ENCODE data around the gene NRSN2.

NRSN2 gene

GRCh38 chr20:363319-364078, 16.6 kb downstream of the NRSN2 start:
- Histone ChIP-seq H2AFZ (ENCODE audit: low read length) (no peak overlapping the region), H3K9me2 (replicated peaks; ENCODE audit: low read depth, low read length) (no peaks in the 10 kb centered on the region), H3K4me3 (ENCODE audit: low read length, poor library complexity, severe bottlenecking) (no peak overlapping the region), H3F3A (ENCODE audit: low read depth) (no peaks in the 10 kb centered on the region), H4K20me1 (ENCODE audit: insufficient read depth, low read length, poor library complexity, severe bottlenecking) (no peaks in the 10 kb centered on the region), H3K79me2 (ENCODE audit: insufficient read depth, low read length) (no peaks in the 10 kb centered on the region), H3K9me3 (ENCODE audit: insufficient read depth, low read depth, low read length) (no peaks in the 10 kb centered on the region), H3K9ac (ENCODE audit: low read depth, low read length, poor library complexity, severe bottlenecking) (no peak overlapping the region), H3K36me3 (ENCODE audit: insufficient read depth, low read length) (no peaks in the 10 kb centered on the region), H3K4me1 (ENCODE audit: insufficient read depth, low read length, poor library complexity, severe bottlenecking) (peaks cover 14% of the 10 kb centered on the region), H3K4me2 (ENCODE audit: low read depth, low read length, poor library complexity, severe bottlenecking) (no peak overlapping the region), H3K27me3 (ENCODE audit: insufficient read depth, low read length, poor library complexity, severe bottlenecking) (no peaks in the 10 kb centered on the region)
- no peak for TF ChIP-seq EZH2phosphoT487 (IDR thresholded peaks at IDR 0.05; ENCODE audit: borderline replicate concordance)
- TF ChIP-seq CTCF (conservative IDR thresholded peaks at IDR 0.05; ENCODE audit: low read length), result no peak

DNA sequence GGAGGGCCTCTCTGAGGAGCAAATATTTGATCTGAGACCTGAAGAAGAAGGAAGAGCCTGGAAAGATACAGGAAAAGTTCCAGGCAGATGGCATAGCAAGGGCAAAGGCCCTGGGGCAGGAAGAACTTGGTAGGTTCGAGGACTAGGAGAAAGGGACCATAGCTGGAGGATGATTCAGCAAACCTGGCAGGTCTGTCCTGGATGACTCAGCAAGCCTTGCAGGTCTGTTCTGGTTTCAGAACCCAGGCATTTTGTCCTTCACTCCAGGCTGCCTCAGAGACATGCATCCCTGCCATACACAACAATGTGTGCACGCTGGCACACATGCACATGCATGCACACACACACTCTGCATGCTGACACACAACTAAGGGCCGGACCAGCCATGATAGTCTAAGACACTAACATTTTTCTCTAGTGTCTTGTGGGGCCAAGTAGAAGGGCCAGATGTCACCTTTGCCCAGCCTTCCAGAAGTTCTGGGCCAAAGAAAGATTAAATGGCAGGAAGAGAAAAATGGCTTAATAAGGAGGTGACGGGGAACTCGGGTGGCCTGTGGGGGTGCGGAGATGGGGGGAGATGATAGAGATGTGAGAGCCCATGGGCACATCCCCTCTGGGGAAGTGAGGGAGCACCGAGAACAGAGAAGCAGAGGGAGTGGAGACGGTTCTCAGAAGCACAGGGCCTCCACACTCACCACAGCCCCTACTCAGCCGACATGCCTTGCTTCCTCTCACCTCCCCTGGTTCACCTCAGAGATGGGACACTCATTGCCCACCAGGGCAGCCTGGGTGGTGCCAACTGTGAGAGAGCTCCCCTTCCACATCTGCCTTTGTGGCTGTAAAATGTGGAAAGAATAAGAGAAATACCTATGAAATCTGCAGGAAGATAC, 18.2 kb downstream of the NRSN2 start:
- no peak overlapping the region for H3K4me3 ChIP-seq (ENCODE audit: low read length, poor library complexity, severe bottlenecking)
- no peak overlapping the region for H3K9ac ChIP-seq (ENCODE audit: low read depth, low read length, poor library complexity, severe bottlenecking)
- no peak overlapping the region for H2AFZ ChIP-seq (ENCODE audit: low read length)
- no peaks in the 10 kb centered on the region for H3K27me3 ChIP-seq (ENCODE audit: insufficient read depth, low read length, poor library complexity, severe bottlenecking)
- TF ChIP-seq EZH2phosphoT487 (IDR thresholded peaks at IDR 0.05; ENCODE audit: borderline replicate concordance), result no peak
- TF ChIP-seq CTCF (conservative IDR thresholded peaks at IDR 0.05; ENCODE audit: low read length), result no peak
- H3K79me2 ChIP-seq (ENCODE audit: insufficient read depth, low read length), result no peaks in the 10 kb centered on the region
- H3K4me1 ChIP-seq (ENCODE audit: insufficient read depth, low read length, poor library complexity, severe bottlenecking), result peaks cover 14% of the 10 kb centered on the region
- H3K4me2 ChIP-seq (ENCODE audit: low read depth, low read length, poor library complexity, severe bottlenecking), result no peak overlapping the region
- H4K20me1 ChIP-seq (ENCODE audit: insufficient read depth, low read length, poor library complexity, severe bottlenecking), result no peaks in the 10 kb centered on the region
- no peaks in the 10 kb centered on the region for H3K9me3 ChIP-seq (ENCODE audit: insufficient read depth, low read depth, low read length)
- H3K9me2 ChIP-seq (replicated peaks; ENCODE audit: low read depth, low read length), result no peaks in the 10 kb centered on the region
- no peaks in the 10 kb centered on the region for H3K36me3 ChIP-seq (ENCODE audit: insufficient read depth, low read length)
- H3F3A ChIP-seq (ENCODE audit: low read depth), result no peaks in the 10 kb centered on the region

GRCh38 chr20:366041-366718, 19.3 kb downstream of the NRSN2 start:
- TF ChIP-seq EZH2phosphoT487 (IDR thresholded peaks at IDR 0.05; ENCODE audit: borderline replicate concordance) (no peak), CTCF (conservative IDR thresholded peaks at IDR 0.05; ENCODE audit: low read length) (no peak)
- H3K4me1 ChIP-seq (ENCODE audit: insufficient read depth, low read length, poor library complexity, severe bottlenecking), result peaks cover 20% of the 10 kb centered on the region
- H3K9me3 ChIP-seq (ENCODE audit: insufficient read depth, low read depth, low read length), result no peaks in the 10 kb centered on the region
- H3F3A ChIP-seq (ENCODE audit: low read depth), result no peaks in the 10 kb centered on the region
- no peak overlapping the region for H2AFZ ChIP-seq (ENCODE audit: low read length)
- no peaks in the 10 kb centered on the region for H3K9me2 ChIP-seq (replicated peaks; ENCODE audit: low read depth, low read length)
- no peaks in the 10 kb centered on the region for H4K20me1 ChIP-seq (ENCODE audit: insufficient read depth, low read length, poor library complexity, severe bottlenecking)
- H3K4me3 ChIP-seq (ENCODE audit: low read length, poor library complexity, severe bottlenecking), result no peak overlapping the region
- no peaks in the 10 kb centered on the region for H3K27me3 ChIP-seq (ENCODE audit: insufficient read depth, low read length, poor library complexity, severe bottlenecking)
- H3K4me2 ChIP-seq (ENCODE audit: low read depth, low read length, poor library complexity, severe bottlenecking), result no peak overlapping the region
- no peaks in the 10 kb centered on the region for H3K36me3 ChIP-seq (ENCODE audit: insufficient read depth, low read length)
- no peaks in the 10 kb centered on the region for H3K79me2 ChIP-seq (ENCODE audit: insufficient read depth, low read length)
- H3K9ac ChIP-seq (ENCODE audit: low read depth, low read length, poor library complexity, severe bottlenecking), result no peak overlapping the region

Data from Loucy (cell line).